Central memory CD8-positive, alpha-beta T cell (primary cell): Measurements from ENCODE around the gene PPP2R2C.

Experiments
- ATAC-seq: fragments of 150-1000 bp; cut with Tn5 transposase; replicated peaks from 2 replicates; pipeline ENCODE4 v1.10.0; 2022; ENCODE audit warnings: mild to moderate bottlenecking, moderate FRiP score, moderate number of reproducible peaks; ENCODE audit not compliant: poor library complexity, severe bottlenecking; ENCODE audit errors: extremely low read depth
- DNase-seq, 2 donors: peaks; one replicate each; pipeline ENCODE4 v3.0.0; 2021; ENCODE audit warnings: low spot score in 2 of 2
- H3K27ac Mint-ChIP-seq: one replicate; pipeline ENCODE4 v1.8.0; 2022; ENCODE audit warnings: low read depth, mild to moderate bottlenecking, moderate library complexity, mixed read lengths
- H3K27me3 Mint-ChIP-seq: one replicate; pipeline ENCODE4 v1.8.0; 2022; ENCODE audit warnings: mixed read lengths
- H3K36me3 Mint-ChIP-seq: one replicate; pipeline ENCODE4 v1.8.0; 2022; ENCODE audit warnings: mild to moderate bottlenecking, moderate library complexity, mixed read lengths; ENCODE audit not compliant: insufficient read depth
- H3K4me1 Mint-ChIP-seq: one replicate; pipeline ENCODE4 v1.8.0; 2022; ENCODE audit warnings: mixed read lengths
- H3K4me3 Mint-ChIP-seq: one replicate; pipeline ENCODE4 v1.8.0; 2022; ENCODE audit warnings: mild to moderate bottlenecking, moderate library complexity, mixed read lengths
- H3K9me3 Mint-ChIP-seq: one replicate; pipeline ENCODE4 v1.8.0; 2022; ENCODE audit warnings: mixed read lengths

Gene PPP2R2C

GRCh38 chr4:6419452-6420028 is 52.9 kb downstream of the PPP2R2C start:
- Mint-ChIP-seq H3K27ac (no peak overlapping the region), H3K36me3 (no peaks in the 10 kb centered on the region), H3K4me3 (no peak overlapping the region), H3K27me3 (peaks cover 48% of the 10 kb centered on the region), H3K9me3 (no peaks in the 10 kb centered on the region), H3K4me1 (no peaks in the 10 kb centered on the region)
- DNase-seq (no peak), ATAC-seq (no peak)

- DNase-seq: no peak
- no peak for ATAC-seq
- Mint-ChIP-seq H3K9me3 (no peaks in the 10 kb centered on the region), H3K4me3 (no peak overlapping the region), H3K36me3 (no peaks in the 10 kb centered on the region), H3K4me1 (no peaks in the 10 kb centered on the region), H3K27me3 (peaks cover 41% of the 10 kb centered on the region), H3K27ac (no peak overlapping the region)
These were observed 54.1 kb downstream of the PPP2R2C start for GRCh38 chr4:6418193-6418755.

- no peak overlapping the region for H3K4me3 Mint-ChIP-seq
- H3K27ac Mint-ChIP-seq: no peak overlapping the region
- no peaks in the 10 kb centered on the region for H3K4me1 Mint-ChIP-seq
- ATAC-seq (no peak), DNase-seq (no peak)
- no peaks in the 10 kb centered on the region for H3K36me3 Mint-ChIP-seq
- peaks cover 34% of the 10 kb centered on the region for H3K27me3 Mint-ChIP-seq
- H3K9me3 Mint-ChIP-seq: no peaks in the 10 kb centered on the region
These were observed 54.8 kb downstream of the PPP2R2C start for GRCh38 chr4:6417516-6418050.

GRCh38 chr4:6416518-6417286 is 55.7 kb downstream of the PPP2R2C start:
- ATAC-seq: no peak
- no peaks in the 10 kb centered on the region for H3K9me3 Mint-ChIP-seq
- H3K27me3 Mint-ChIP-seq: peaks cover 34% of the 10 kb centered on the region
- H3K36me3 Mint-ChIP-seq: no peaks in the 10 kb centered on the region
- no peak overlapping the region for H3K4me3 Mint-ChIP-seq
- H3K27ac Mint-ChIP-seq: no peak overlapping the region
- H3K4me1 Mint-ChIP-seq: no peaks in the 10 kb centered on the region
- no peak for DNase-seq

GRCh38 chr4:6415031-6415705 is 57.2 kb downstream of the PPP2R2C start:
- Mint-ChIP-seq H3K36me3 (no peaks in the 10 kb centered on the region), H3K27me3 (peaks cover 40% of the 10 kb centered on the region), H3K9me3 (no peaks in the 10 kb centered on the region), H3K4me3 (no peak overlapping the region), H3K27ac (no peak overlapping the region), H3K4me1 (no peaks in the 10 kb centered on the region)
- no peak for ATAC-seq
- no peak for DNase-seq

GRCh38 chr4:6414578-6414977 is 57.8 kb downstream of the PPP2R2C start:
- no peaks in the 10 kb centered on the region for H3K9me3 Mint-ChIP-seq
- no peaks in the 10 kb centered on the region for H3K36me3 Mint-ChIP-seq
- peaks cover 42% of the 10 kb centered on the region for H3K27me3 Mint-ChIP-seq
- H3K27ac Mint-ChIP-seq: no peak overlapping the region
- DNase-seq (no peak), ATAC-seq (no peak)
- no peak overlapping the region for H3K4me3 Mint-ChIP-seq
- H3K4me1 Mint-ChIP-seq: no peaks in the 10 kb centered on the region

- DNase-seq: no peak
- no peak overlapping the region for H3K4me3 Mint-ChIP-seq
- H3K4me1 Mint-ChIP-seq: no peaks in the 10 kb centered on the region
- peaks cover 1% of the 10 kb centered on the region for H3K36me3 Mint-ChIP-seq
- H3K27ac Mint-ChIP-seq: no peak overlapping the region
- H3K27me3 Mint-ChIP-seq: peaks cover 42% of the 10 kb centered on the region
- ATAC-seq: no peak
- no peaks in the 10 kb centered on the region for H3K9me3 Mint-ChIP-seq
These were observed 61.8 kb downstream of the PPP2R2C start for GRCh38 chr4:6410664-6411063.

GRCh38 chr4:6410068-6410467 is 62.3 kb downstream of the PPP2R2C start:
- DNase-seq (no peak), ATAC-seq (no peak)
- H3K4me1 Mint-ChIP-seq: no peaks in the 10 kb centered on the region
- H3K27me3 Mint-ChIP-seq: peaks cover 43% of the 10 kb centered on the region
- no peak overlapping the region for H3K4me3 Mint-ChIP-seq
- peaks cover 1% of the 10 kb centered on the region for H3K36me3 Mint-ChIP-seq
- H3K27ac Mint-ChIP-seq: no peak overlapping the region
- no peaks in the 10 kb centered on the region for H3K9me3 Mint-ChIP-seq

GRCh38 chr4:6409381-6409780 is 63.0 kb downstream of the PPP2R2C start:
- H3K9me3 Mint-ChIP-seq: no peaks in the 10 kb centered on the region
- DNase-seq (no peak), ATAC-seq (no peak)
- no peak overlapping the region for H3K4me3 Mint-ChIP-seq
- H3K27me3 Mint-ChIP-seq: peaks cover 44% of the 10 kb centered on the region
- H3K27ac Mint-ChIP-seq: no peak overlapping the region
- peaks cover 1% of the 10 kb centered on the region for H3K36me3 Mint-ChIP-seq
- H3K4me1 Mint-ChIP-seq: no peaks in the 10 kb centered on the region

GRCh38 chr4:6408263-6408662 is 64.2 kb downstream of the PPP2R2C start:
- ATAC-seq: no peak
- Mint-ChIP-seq H3K36me3 (peaks cover 1% of the 10 kb centered on the region), H3K9me3 (no peaks in the 10 kb centered on the region), H3K4me3 (no peak overlapping the region), H3K27me3 (peaks cover 52% of the 10 kb centered on the region), H3K4me1 (no peaks in the 10 kb centered on the region), H3K27ac (peak overlapping the region; percentile 67)
- DNase-seq: no peak

GRCh38 chr4:6405397-6405706 is 67.1 kb downstream of the PPP2R2C start:
- DNase-seq (no peak), ATAC-seq (no peak)
- Mint-ChIP-seq H3K4me3 (no peak overlapping the region), H3K36me3 (peaks cover 1% of the 10 kb centered on the region), H3K27ac (no peak overlapping the region), H3K9me3 (no peaks in the 10 kb centered on the region), H3K4me1 (no peaks in the 10 kb centered on the region), H3K27me3 (peaks cover 68% of the 10 kb centered on the region)

GRCh38 chr4:6404611-6405396 is 67.6 kb downstream of the PPP2R2C start:
- no peaks in the 10 kb centered on the region for H3K4me1 Mint-ChIP-seq
- peaks cover 68% of the 10 kb centered on the region for H3K27me3 Mint-ChIP-seq
- no peak overlapping the region for H3K27ac Mint-ChIP-seq

More at GRCh38 chr4:6404611-6405396, 67.6 kb downstream of the PPP2R2C start:
- no peak for DNase-seq
- no peak for ATAC-seq
- H3K4me3 Mint-ChIP-seq: no peak overlapping the region
- H3K36me3 Mint-ChIP-seq: peaks cover 1% of the 10 kb centered on the region
- H3K9me3 Mint-ChIP-seq: no peaks in the 10 kb centered on the region
